Fibroblast of gingiva (primary cell): Measurements from ENCODE around the gene GARIN5A.

Experiments
- DNase-seq: peaks from one replicate; pipeline ENCODE4 v3.0.0-alpha.2; 2011; ENCODE audit warnings: low read depth

The GARIN5A gene

GRCh38 chr19:50434525-50434924 lies 42.1 kb downstream of the GARIN5A start:
- DNase-seq, result no peak

- no peak for DNase-seq
Observed at GRCh38 chr19:50433201-50434180, 43.2 kb downstream of the GARIN5A start.

GRCh38 chr19:50432221-50433028 lies 44.2 kb downstream of the GARIN5A start, which contains the start of gene MYBPC2:
TSS of gene MYBPC2 (plus strand) at chr19:50432892. CDS start at chr19:50432954, 62 bp downstream.
- DNase-seq, result no peak

DNA sequence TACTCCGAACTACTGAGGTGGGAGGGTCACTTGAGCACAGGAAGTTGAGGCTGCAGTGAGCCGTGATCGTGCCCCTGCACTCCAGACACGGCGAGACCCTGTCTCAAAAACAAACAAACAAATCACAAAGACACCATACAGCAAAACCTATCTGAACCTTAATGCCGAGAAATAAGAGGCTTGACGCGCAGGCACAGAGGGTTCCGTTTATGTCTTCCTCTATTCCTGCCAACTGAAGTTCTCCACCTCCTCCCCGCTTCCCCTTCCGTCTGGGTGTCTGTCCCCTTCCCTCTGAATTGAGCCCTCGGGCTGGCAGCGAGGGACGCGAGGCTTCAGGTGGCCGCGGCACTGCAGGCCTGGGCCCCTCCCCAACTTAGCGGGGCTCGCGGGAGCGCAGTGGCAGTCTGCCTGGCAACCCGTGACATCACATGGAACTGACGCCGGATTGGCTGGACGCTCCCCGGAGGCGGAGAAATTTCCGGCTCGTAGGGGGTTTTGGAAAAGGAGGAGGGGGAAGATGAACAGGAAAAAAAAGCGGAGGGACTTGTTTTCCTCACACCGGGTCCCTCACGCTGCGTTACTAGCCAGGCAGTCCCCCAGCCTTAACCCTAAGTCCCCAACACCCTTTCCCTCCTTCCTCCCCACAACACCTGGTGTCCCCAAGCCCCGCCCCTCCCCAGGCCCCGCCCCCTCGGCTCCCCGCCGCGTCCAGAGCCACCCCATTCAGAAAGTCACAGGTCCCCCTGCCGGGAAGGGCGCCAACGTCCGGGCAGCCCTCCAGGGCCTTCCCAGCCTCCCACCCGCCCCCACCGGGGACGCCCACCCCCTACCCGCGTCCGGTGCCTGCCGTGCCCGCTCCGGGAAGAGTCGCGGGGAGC lies 45.1 kb downstream of the GARIN5A start:
- DNase-seq, result peak; percentile 47

DNA sequence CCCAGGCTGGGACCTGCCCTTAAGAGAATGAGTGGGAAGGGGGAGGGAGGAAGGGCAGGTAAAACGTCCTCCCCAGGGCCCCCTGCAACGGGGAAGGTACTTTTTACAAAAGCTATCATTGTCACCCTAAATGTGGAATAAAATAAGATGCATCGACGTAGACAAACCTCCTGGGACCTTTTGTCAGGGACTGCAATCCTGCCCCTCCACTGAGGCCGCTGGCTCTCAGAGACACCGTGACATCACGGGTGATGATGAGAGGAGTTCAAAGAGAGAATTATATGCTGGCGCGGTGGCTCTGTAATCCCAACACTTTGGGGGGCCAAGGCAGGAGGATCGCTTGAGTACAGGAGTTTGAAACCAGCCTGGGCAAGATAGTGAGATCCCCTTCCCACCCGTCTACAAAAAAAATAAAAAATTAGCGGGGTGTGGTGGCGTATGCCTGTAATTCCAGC lies 45.7 kb downstream of the GARIN5A start:
- no peak for DNase-seq

- no peak for DNase-seq
Observed at GRCh38 chr19:50428772-50429463, 47.7 kb downstream of the GARIN5A start.

- DNase-seq, result peak; percentile 77
Observed at GRCh38 chr19:50427997-50428425, 48.6 kb downstream of the GARIN5A start.

- DNase-seq, result no peak
Observed at GRCh38 chr19:50427318-50427925, 49.2 kb downstream of the GARIN5A start.

DNA sequence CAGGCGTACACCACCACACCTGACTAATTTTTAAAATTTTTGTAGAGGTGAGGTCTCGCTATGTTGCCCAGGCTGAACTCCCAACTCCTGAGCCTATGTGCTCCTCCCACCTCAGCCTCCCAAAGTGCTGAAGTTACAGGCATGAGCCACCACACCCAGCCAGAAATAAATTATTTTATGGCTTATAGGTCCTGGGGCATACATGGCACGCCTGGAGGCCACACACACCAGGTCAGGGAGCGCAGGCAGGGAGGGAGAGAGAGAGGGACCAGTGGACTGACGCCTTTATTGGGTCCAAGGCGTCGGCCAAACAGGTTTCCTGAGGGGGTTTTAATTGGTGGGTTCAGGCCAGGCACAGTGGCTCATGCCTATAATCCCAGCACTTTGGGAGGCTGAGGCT lies 51.1 kb downstream of the GARIN5A start:
- DNase-seq, result no peak

DNA sequence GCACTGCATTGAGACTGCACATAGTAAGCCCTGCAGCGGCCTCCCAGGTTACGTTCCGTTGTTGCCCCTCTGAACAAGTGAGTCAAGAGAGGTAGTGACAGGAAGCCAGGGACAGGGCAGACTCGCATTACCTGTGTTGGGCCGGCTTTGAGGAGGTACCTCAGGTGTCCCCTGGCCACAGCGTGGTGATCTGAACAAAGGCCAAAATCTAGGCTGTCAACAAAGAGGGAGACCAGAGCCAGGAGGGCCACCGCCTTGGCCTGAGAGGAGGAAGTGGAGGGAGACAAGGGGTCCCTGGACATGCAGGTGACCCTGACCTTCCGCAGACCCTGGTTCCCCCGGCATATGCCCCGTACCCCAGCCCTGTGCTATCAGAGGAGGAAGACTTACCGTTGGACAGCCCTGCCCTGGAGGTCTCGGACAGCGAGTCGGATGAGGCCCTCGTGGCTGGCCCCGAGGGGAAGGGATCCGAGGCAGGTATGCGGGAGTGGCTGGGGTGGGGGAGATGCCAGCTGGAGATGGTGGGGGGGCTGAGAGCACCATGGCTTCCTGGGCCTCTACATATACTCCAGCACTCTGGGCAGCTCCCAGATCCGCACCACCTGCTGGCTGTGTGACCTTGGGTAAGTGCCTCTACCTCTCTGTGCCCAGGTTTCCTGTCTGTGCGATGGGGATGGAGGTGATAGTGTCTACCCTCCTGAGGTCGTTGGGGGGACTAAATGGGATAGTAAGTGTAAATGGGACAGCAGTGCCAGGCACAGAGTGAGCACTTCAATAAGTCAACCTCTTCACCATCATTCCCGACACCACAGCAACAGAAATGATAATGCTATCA lies 53.2 kb downstream of the GARIN5A start:
- DNase-seq, result no peak

- DNase-seq, result no peak
Observed at GRCh38 chr19:50422397-50423278, 54.0 kb downstream of the GARIN5A start.

DNA sequence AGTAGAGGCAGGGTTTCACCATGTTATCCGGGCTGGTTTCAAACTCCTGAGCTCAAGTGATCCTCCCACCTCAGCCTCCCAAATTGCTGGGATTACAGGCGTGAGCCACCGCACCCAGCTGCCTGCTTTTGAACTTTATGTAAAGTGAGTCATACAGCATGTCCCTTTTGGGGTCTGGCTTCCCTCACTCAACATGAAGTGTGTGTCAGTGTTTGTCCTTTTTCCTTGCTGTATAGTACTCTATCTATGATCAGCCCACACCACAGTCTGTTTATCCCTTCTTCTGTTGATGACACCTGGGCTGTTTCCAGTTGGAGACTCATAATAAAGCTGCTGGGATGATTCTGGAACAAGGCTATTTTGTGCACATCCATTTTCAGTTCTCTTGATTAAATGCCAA lies 55.8 kb downstream of the GARIN5A start:
- DNase-seq, result no peak

DNA sequence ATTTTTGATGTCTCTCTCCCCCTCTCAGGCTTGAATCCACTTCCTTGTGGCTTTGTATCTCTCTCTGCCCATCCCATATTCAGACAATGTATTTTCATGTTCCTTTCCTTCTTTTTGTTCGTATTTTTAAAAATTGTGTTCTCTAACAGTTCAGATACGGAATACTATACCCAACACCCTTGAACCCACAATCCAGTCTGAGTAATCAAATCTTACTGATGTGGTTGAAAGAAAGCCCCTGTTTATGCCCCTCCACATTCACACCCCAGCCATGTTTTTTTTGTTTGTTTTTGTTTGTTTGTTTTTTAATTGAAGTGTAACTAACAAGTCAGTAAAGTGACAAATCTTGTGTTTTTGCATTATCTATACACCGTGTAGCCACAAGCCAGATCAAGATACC lies 56.5 kb downstream of the GARIN5A start:
- DNase-seq, result no peak

DNA sequence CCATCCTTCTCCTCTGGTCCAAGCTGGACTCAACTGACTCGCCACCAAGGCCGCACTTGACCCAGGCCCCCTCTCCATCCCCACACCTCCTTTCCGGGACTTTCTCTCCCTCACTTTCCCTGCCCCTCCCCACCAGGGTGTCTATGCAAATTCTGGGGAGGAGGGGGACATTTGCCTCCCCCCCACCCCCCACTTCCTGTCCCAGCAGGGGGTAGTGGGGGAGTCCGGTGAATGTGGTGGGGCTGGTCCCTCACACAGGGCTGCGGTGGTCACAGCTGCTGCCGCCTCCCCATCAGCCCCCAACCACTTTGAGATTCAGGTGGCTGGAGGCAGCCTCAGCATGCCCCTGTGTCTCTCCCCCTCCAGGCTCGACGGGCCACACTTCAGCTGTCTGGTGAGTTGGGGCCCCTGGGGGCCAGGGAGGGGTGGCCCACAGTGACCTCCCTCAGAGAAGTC lies 57.0 kb downstream of the GARIN5A start:
- no peak for DNase-seq

DNA sequence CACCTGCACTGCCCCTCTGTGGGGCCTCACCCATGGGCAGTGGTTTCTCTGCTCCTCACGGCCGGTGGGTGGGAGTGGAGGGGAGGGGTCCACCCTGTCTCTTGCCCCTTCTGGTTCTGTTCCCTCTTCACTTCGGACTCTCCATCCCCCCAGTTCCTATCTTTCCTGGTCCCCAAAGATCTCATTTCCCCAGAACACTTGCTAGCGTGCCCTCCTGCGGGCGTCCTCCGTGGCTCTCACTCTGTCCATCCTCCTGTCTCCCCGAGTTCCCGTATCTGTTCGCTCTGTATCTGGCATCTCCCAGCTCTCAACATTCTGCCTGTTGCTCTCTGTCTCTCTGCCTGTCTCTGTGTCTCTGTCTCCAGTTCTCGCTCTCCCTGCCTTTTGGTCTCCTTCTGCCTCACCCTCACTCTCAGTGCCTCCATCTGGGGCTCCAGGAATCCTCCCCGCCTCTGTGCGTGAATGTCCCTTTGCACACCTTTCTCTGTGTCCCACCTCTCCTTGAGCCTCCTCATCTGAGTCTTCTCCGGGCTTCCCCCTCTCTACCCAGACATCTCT lies 57.5 kb downstream of the GARIN5A start:
- no peak for DNase-seq

- DNase-seq, result no peak
Observed at GRCh38 chr19:50418176-50419021, 58.2 kb downstream of the GARIN5A start, which contains the start of gene SPIB. TSS of gene SPIB (plus strand) at chr19:50418938. CDS start at chr19:50418963, 25 bp downstream.
